ENCODE results near the gene KIFC3.

- TF ChIP-seq CTCF (IDR thresholded peaks at IDR 0.05; ENCODE audit: low read depth, low read length), result no peak
- no peak for TF ChIP-seq POLR2A (IDR thresholded peaks at IDR 0.05; ENCODE audit: extremely low read depth, insufficient read length)
Measured at GRCh38 chr16:57771141-57771785, 31.0 kb downstream of the KIFC3 start.
